Stimulated activated CD4-positive, alpha-beta T cell treated with anti-CD3 and anti-CD28 coated beads, Interleukin-4, amount 100 ng/mL, for 1 hour (primary cell): ENCODE measurements around the gene TADA2A.
"Not testable (repeated sequence)": the region's sequence is repeated elsewhere in the genome, so short reads cannot be mapped to it uniquely, and the experiment has no call there.

ENCODE experiments used
- DNase-seq: peaks from one replicate; pipeline ENCODE4 v3.0.0-alpha.2; 2020

Gene TADA2A

DNA sequence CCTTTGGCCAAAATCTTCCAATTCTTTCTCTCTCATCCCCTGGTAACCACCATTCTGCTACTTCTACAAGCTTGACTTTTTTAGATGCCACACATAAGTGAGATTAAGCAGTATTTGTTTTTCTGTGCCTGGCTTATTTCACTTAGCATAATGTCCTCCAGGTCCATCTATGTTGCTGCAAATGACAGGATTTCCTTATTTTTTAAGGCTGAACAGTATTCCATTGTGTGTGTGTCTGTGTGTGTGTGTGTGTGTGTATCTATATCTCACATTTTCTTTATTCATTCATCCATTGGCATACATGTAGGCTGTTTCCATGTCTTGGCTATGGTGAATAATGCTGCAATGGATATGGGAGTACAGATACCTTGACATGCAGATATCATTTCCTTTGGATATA lies 6.2 kb upstream of the TADA2A start:
- DNase-seq = no peak

- not testable (repeated sequence) for DNase-seq
These were observed 1.2 kb upstream of the TADA2A start for GRCh38 chr17:37405522-37405921.

DNA sequence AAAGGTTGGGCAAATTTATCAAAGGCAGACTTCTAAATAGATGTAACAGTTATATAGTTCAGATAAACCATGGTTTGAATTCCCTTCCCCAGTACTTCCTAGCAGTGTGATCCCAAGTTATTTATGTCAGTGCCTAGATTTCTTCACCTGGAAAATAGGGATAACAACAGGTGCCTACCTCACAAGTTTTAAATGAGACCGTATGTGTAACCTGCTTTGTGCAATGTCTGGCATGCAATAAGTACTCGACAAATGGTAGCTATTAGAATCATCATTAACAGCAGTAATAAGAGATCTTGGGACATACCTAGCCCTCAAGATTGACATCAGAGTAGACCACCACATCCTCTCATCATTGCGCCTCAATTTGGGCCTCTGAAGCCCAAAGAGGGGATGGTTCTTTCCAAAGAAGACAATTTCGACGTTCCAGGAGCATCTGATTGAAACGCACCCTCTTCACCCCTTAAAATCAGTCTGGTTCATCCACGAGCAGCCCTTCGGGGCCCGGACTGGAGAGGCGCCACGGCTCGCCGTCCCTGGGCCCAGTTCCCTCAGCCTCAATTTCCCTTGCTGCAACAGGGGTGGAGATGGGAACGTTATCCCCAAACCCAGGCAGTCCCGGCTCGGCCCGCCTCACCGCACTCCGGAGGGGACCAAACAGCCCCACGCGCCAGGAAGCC lies 591 bp upstream of the TADA2A start:
- no peak for DNase-seq

DNA sequence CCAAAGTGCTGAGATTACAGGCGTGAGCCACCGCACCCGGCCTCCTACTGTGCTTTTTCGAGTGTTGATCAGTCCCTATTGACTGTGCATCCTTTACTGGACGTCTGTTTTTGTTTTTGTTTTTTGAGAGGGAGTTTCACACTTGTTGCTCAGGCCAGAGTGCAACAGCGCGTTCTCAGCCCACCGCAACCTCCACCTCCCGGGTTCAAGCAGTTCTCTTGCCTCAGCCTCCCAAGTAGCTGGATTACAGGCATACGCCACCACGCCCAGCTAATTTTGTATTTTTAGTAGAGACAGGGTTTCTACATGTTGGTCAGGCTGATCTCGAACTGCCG lies 1.4 kb downstream of the TADA2A start:
- not testable (repeated sequence) for DNase-seq

- DNase-seq = no peak
These were observed 3.7 kb downstream of the TADA2A start for GRCh38 chr17:37410357-37410756.

DNA sequence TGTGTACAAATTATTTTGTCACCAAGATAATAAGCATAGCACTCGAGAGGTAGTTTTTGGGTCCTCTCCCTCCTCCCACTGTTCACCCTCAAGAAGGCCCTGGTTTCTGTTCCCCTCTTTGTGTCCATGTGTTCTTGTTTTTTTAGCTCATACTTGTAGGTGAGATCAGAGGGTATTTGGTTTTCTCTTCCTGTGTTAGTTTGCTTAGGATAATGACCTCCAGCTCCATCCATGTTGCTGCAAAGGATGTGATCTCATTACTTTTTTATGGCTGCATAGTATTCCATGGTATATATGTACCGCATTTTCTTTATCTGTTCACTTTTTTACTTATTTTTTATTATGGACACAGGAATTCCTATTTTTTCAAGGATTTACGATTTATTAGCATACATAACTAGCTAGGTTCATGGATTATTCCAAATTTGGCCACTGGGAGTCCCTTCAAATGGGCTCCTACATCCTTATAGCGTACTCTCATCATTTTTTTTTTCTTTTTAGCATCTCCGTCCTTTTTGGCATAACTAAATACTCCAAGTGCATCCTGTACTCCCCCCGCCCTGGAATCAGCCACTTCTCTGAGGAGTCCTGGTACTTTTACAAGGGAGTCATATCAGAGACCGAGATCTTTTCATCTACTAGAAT lies 7.3 kb downstream of the TADA2A start:
- DNase-seq = no peak

GRCh38 chr17:37417852-37418251 lies 11.2 kb downstream of the TADA2A start:
- no peak for DNase-seq

DNA sequence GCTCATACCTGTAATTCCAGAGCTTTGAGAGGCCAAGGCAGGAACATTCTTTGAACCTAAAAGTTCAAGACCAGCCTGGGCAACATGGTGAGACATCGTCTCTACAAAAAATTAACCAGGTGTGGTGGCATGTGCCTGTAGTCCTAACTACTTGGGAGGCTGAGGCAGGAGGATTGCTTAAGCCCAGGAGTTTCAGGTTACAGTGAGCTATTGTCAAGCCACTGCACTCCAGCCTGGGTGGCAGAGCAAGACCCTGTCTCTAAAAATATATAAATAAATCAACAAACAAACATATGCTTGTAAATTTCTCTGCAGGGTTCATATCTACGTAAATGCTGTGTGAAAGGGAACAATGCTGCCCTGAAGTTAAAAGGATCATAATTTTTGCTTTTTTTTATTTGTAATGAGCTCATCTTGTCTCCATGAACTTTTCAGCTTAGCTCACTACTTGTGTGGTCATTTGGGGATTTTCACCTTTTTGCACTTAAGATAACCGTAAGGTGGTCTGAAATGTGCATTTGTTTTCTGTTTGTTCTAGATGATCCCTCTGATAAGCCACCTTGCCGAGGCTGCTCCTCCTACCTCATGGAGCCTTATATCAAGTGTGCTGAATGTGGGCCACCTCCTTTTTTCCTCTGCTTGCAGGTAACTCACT lies 16.4 kb downstream of the TADA2A start:
- no peak for DNase-seq

DNA sequence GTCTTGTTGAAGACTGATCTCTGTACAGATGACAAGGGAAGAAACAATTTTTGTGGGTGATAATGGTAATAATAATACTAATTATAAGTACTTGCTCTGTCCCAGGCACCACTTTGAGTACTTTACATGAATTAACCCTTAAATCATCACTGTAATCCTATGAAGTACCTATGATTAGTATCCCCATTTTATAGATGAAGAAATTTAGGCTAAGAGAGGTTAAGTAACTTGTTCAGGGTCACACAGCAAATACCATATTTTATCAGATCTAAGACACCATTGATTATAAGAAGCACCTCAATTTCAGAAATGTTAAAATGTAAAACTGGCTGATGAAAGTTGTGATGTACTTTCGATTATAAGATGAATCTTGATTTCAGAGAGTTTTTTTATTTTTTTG lies 18.6 kb downstream of the TADA2A start:
- DNase-seq = no peak

GRCh38 chr17:37429039-37429438 lies 22.4 kb downstream of the TADA2A start:
- no peak for DNase-seq

GRCh38 chr17:37429453-37429852 lies 22.8 kb downstream of the TADA2A start:
- no peak for DNase-seq

GRCh38 chr17:37430051-37430627 lies 23.5 kb downstream of the TADA2A start:
- DNase-seq = no peak

DNA sequence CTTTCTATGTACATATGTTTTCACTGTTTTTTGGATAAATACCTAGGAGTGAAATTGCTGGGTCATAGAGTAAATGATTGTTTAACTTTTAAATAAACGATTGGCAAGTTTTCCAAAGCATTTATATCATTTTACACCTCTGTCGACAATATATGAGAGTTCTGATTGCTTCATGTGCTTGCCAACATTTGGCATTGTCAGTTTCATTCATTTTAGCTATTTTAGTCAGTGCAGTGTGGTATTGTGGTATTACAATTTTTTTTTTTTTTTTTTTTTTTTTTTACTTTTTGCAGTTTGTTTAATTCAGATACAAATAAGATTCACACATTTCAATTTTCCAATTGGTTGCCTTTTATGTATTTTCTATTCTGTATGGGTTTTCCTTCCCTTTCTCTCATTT lies 26.0 kb downstream of the TADA2A start:
- no peak for DNase-seq

DNA sequence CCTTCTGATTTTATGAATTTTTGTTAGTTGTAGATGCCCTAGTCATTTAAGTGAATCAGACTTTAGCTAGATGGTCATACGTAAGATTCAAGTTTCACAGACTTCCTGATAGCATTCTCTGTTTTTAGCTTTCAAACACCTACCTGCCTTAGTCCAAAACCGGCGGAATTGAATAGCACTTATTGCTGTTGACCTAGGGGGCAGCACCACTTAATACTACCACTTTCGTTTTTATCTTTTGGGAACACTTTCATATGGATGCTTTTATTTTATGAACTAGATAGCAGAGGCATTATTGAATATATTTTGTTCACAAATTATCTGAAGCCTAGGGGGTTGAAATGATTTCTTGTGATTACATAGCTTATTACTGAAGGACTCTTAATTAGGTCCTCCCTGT lies 31.5 kb downstream of the TADA2A start:
- DNase-seq = no peak

DNA sequence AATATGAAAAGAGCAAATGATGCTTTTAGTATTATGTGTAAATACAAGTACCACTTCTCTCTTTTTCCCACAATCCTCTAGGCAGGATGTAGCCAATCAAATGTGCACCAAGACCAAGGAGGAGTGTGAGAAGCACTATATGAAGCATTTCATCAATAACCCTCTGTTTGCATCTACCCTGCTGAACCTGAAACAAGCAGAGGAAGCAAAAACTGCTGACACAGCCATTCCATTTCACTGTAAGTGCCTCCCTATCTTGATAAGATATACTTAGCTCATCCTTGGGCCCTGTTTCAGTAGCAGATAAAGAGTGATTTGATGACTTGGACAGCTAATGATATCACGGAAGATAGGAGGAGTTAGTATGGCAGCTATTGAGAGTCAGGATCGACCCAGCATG lies 33.7 kb downstream of the TADA2A start:
- DNase-seq = no peak

DNA sequence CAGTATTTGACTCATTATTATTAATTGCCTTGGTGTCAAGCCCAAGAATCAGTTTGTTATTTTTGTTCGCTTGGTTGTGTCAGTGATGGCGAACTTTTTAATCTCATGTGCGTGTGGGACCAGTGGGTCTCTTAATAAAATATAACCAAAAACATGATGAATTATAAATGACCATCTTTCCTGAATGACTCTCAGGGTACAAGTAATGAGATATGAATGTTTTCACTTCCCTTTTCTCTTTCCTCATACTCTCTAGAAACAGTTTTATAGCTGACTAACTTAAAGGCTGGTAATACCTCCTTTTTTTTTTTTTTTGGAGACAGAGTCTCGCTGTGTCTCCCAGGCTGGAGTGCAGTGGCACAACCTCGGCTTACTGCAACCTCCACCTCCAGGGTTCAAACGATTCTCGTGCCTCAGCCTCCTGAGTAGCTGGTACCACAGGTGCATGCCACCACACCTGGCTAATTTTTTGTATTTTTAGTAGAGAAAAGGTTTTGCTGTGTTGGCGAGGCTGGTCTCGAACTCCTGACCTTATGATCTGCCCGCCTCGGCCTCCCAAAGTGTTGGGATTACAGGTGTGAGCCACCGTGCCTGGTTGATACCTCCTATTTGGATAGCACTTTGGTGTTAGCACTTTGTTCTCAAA lies 34.8 kb downstream of the TADA2A start:
- DNase-seq = not testable (repeated sequence)

- DNase-seq = no peak
These were observed 39.3 kb downstream of the TADA2A start for GRCh38 chr17:37446027-37446426.

GRCh38 chr17:37447641-37448040 lies 41.0 kb downstream of the TADA2A start:
- DNase-seq = no peak

GRCh38 chr17:37450112-37450511 lies 43.4 kb downstream of the TADA2A start:
- DNase-seq = no peak

DNA sequence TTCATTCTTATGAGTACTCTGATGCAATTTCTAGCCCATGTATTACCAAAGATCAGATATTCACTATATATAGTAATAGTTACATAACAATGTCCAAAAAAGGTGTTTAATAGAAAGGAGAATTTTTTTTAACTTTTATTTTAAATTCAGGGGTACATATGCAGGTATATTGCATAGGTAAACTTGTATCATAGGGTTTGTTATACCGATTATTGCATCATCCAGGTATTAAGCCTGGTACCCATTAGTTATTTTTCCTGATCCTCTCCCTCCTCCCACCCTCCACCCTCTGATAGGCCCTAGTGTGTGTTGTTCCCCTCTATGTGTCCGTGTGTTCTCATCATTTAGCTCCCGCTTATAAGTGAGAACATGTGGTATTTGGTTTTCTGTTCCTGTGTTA lies 51.1 kb downstream of the TADA2A start:
- DNase-seq = not testable (repeated sequence)

GRCh38 chr17:37458805-37459204 lies 52.1 kb downstream of the TADA2A start:
- DNase-seq = no peak

GRCh38 chr17:37461668-37462067 lies 55.0 kb downstream of the TADA2A start:
- no peak for DNase-seq

- DNase-seq = no peak
These were observed 55.8 kb downstream of the TADA2A start for GRCh38 chr17:37462492-37462891.

DNA sequence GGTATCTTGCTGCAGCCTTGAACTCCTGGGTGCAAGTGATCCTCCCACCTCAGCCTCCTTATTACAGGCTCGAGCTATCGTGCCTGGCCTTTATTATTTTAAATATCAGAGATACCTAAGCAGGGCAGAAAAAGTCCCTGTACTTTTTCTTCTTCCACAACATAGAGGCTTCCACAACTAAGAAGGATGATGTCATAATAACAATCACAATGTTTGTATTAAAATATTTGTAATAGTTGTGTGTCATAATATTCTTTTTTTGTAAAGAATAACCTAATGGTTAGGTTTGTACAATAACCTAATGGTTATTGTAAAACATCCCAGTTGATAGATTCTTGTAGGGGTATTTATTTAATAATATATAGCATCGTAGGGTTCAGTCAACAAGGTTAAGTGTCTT lies 56.4 kb downstream of the TADA2A start:
- DNase-seq = no peak
